NCI-H128 (cell line): ENCODE data around the gene CRTC3.

Experiments used
- DNase-seq: peaks from one replicate; lab custom pipeline; 2025; ENCODE audit not compliant: unreplicated experiment; lab: John Stamatoyannopoulos, UW

Gene CRTC3

DNA sequence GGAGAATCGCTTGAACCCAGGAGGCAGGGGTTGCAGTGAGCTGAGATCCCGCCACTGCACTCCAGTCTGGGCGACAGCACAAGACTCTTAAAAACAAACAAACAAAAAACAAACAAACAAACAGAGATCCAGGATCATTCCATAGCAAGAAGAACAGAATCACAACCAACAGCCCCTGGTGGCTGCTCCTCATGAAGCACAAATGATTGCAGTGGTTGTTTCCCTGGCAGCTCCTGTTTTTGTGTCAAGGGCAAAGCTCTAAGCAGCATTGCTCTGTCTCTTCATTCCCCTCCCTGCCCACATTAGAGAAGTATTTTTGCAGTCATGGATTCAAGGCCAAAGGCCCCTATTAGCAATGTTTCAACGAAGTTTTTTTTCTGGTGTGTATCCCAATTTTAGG is 161.6 kb downstream of the CRTC3 start:
- no peak for DNase-seq

DNA sequence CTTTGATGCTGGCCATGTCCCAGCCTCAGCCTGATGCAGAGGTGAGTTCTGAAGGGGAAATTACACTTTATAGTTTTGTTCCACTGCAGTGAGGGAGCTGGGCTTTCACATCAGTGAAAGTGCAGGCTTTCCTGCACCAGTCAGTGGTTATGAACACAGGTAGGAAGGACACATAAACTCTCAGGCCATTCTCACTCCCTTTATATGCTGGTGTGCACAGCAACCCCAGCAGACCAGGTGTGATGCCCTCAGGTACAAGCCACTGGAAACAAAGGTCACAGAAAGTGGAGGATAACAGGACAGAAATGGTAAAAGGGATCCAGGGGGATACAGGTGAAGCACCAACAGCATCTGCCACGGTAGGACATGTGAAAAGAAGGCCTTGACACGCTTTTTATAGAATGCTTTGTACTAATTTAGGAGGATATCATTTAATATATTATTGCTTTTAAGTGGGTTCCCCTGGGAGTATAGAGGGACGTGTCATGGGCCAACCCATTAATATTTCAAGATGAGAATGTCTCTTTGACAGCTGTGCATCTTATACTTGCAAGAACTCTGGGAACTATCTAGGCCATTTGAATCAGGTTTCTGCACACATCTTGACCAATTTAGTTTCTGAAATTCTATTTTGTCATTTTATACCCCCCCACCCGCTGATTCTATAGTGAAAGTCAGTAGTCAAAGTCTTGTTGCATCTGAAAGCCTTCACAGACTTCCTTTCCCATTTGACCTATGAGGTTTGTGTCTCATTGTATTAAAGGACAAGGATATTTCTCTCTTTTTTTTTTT is 162.5 kb downstream of the CRTC3 start:
- DNase-seq: no peak
